Ovary (tissue), 3 donors: Measurements from ENCODE around the gene PTPRS.

ENCODE experiments used
- CTCF ChIP-seq, 3 donors: fragments of 450-650 bp in 2 of 3; fragments of 200-600 bp in 1 of 3; IDR thresholded peaks; one replicate each; pipeline versions ENCODE4 v1.5.1 to v1.8.0; 2016 to 2022; ENCODE audit warnings: antibody characterized with exemption in 3 of 3, mild to moderate bottlenecking in 1 of 3
- EP300 ChIP-seq: sonication (generic); formaldehyde crosslinking; IDR thresholded peaks from one replicate; pipeline ENCODE4 v1.6.1; 2017; ENCODE audit warnings: antibody characterized with exemption
- POLR2A ChIP-seq: fragments of 450-650 bp; IDR thresholded peaks from one replicate; pipeline ENCODE4 v1.6.1; 2017; ENCODE audit warnings: antibody characterized with exemption, mild to moderate bottlenecking, moderate library complexity
- donor health status: DM: no; HTN: no; CAD: no.

GRCh38 chr19:5351731-5352228 lies 11.2 kb upstream of the PTPRS start:
- TF ChIP-seq CTCF (IDR thresholded peaks at IDR 0.05) = no peak
- TF ChIP-seq POLR2A = no peak
- no peak for TF ChIP-seq EP300
